KMS-11 (cell line): Measurements from ENCODE around the gene NGEF.

Experiments
- H2AFZ ChIP-seq: fragments of 200-600 bp; sonication (generic); 2 replicates; pipeline ENCODE4 v1.6.1; 2016; ENCODE audit warnings: antibody characterized with exemption, mixed run types, low read depth
- H3K27ac ChIP-seq: fragments of 200-600 bp; sonication (generic); 2 replicates; pipeline ENCODE4 v1.6.1; 2016; ENCODE audit warnings: mild to moderate bottlenecking, mixed run types
- H3K27me3 ChIP-seq: fragments of 200-600 bp; sonication (generic); 2 replicates; pipeline ENCODE4 v1.6.1; 2017; ENCODE audit warnings: mild to moderate bottlenecking, low read depth, mixed run types, moderate library complexity; ENCODE audit not compliant: insufficient read depth
- H3K36me3 ChIP-seq: fragments of 200-600 bp; sonication (generic); 2 replicates; pipeline ENCODE4 v1.6.1; 2017; ENCODE audit warnings: mild to moderate bottlenecking, mixed run types; ENCODE audit not compliant: insufficient read depth
- H3K4me1 ChIP-seq: fragments of 200-600 bp; sonication (generic); 2 replicates; pipeline ENCODE4 v1.6.1; 2016; ENCODE audit warnings: mild to moderate bottlenecking, low read depth, mixed run types; ENCODE audit not compliant: poor library complexity, severe bottlenecking
- H3K4me2 ChIP-seq: fragments of 200-600 bp; sonication (generic); 2 replicates; pipeline ENCODE4 v1.7.0; 2016; ENCODE audit warnings: mild to moderate bottlenecking, mixed run types
- H3K4me3 ChIP-seq: fragments of 200-600 bp; sonication (generic); IDR thresholded peaks from 2 replicates; pipeline ENCODE4 v1.6.1; 2017; ENCODE audit warnings: low read depth, low read length, mixed read lengths; ENCODE audit not compliant: insufficient read depth
- H3K79me2 ChIP-seq: fragments of 200-600 bp; sonication (generic); 2 replicates; pipeline ENCODE4 v1.6.1; 2016; ENCODE audit warnings: low read depth, mixed run types; ENCODE audit not compliant: insufficient read depth
- H3K9ac ChIP-seq: fragments of 200-600 bp; sonication (generic); 2 replicates; pipeline ENCODE4 v1.6.1; 2016; ENCODE audit warnings: mild to moderate bottlenecking, mixed run types
- H4K20me1 ChIP-seq: fragments of 200-600 bp; sonication (generic); 2 replicates; pipeline ENCODE4 v1.6.1; 2016; ENCODE audit warnings: mild to moderate bottlenecking, mixed run types; ENCODE audit not compliant: insufficient read depth
- TF ChIP-seq, protein P1 (sequence below): fragments of 200-600 bp; sonication (generic); conservative IDR thresholded peaks from 2 replicates; pipeline ENCODE4 v1.6.1; 2017; ENCODE audit warnings: low read depth, mild to moderate bottlenecking, antibody characterized with exemption, low read length, moderate library complexity, mixed read lengths

Gene NGEF

DNA sequence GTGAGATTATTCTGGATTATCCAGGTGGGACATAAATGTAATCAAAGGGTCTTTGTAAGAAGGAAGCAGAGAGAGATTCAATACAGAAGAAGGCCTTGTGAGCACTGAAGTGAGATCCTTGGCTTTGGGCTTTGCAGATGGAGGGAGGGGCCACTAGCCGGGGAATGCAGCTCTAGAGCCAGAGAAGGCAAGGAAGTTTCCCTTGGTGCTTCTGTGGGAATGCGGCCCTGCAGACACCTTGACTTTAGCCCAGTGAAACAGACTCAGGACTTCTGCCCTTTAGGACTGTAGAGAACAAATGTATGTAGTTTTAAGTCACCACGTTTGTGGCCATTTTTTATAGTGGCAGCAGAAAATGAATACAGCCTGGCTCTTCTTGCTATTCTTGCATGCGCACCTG lies 27.5 kb upstream of the NGEF start:
- TF ChIP-seq, protein P1, sequence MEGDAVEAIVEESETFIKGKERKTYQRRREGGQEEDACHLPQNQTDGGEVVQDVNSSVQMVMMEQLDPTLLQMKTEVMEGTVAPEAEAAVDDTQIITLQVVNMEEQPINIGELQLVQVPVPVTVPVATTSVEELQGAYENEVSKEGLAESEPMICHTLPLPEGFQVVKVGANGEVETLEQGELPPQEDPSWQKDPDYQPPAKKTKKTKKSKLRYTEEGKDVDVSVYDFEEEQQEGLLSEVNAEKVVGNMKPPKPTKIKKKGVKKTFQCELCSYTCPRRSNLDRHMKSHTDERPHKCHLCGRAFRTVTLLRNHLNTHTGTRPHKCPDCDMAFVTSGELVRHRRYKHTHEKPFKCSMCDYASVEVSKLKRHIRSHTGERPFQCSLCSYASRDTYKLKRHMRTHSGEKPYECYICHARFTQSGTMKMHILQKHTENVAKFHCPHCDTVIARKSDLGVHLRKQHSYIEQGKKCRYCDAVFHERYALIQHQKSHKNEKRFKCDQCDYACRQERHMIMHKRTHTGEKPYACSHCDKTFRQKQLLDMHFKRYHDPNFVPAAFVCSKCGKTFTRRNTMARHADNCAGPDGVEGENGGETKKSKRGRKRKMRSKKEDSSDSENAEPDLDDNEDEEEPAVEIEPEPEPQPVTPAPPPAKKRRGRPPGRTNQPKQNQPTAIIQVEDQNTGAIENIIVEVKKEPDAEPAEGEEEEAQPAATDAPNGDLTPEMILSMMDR, result no peak
- no peaks in the 10 kb centered on the region for H3K27me3 ChIP-seq
- H3K4me2 ChIP-seq, result no peak overlapping the region

DNA sequence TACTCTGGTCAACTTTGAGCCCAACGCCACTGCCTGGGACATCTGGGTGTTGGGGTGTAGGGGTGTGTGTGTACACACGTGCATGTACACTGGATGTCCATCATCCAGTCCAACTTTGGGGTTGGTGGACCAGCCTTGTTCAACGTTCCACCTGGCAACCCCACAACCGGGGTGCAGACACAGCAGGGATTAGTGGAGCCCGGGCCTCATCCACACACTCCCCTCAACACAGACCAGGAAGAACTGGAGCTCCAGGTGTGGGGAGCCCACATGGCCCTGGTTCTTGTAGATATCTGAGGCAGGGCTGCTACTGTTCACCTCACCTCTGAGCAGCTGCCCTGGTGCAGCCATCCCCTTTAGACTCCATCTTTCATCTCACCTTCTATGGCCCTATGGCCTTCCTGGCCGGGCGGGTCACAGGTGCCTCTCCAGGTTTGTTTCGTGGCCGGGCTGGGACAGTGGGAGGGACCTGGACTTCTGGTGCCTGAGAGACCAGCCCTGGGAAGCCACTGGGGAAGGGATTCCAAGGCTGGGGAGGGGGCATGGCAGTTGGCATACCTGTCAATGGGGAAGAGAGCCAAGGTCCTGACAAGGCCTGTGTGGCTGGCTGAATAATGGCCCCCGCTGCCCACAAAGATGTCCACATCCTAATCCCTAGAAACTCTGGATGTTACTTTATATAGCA lies 26.9 kb upstream of the NGEF start:
- Histone ChIP-seq H3K27me3 (no peaks in the 10 kb centered on the region), H3K4me2 (no peak overlapping the region), H3K4me1 (no peaks in the 10 kb centered on the region), H3K9ac (no peak overlapping the region), H3K79me2 (no peaks in the 10 kb centered on the region), H2AFZ (no peak overlapping the region), H3K36me3 (no peaks in the 10 kb centered on the region), H3K27ac (no peak overlapping the region), H4K20me1 (no peaks in the 10 kb centered on the region), H3K4me3 (no peak overlapping the region)
- TF ChIP-seq, protein P1, result no peak

More for the DNA sequence above, 27.5 kb upstream of the NGEF start:
- no peak overlapping the region for H3K27ac ChIP-seq
- no peaks in the 10 kb centered on the region for H4K20me1 ChIP-seq
- H3K36me3 ChIP-seq, result no peaks in the 10 kb centered on the region
- no peak overlapping the region for H3K4me3 ChIP-seq
- no peaks in the 10 kb centered on the region for H3K4me1 ChIP-seq
- no peaks in the 10 kb centered on the region for H3K79me2 ChIP-seq
- no peak overlapping the region for H2AFZ ChIP-seq
- H3K9ac ChIP-seq, result no peak overlapping the region

GRCh38 chr2:233039212-233039845 lies 26.3 kb upstream of the NGEF start:
- no peak overlapping the region for H3K4me2 ChIP-seq
- no peak overlapping the region for H3K4me3 ChIP-seq
- no peaks in the 10 kb centered on the region for H3K4me1 ChIP-seq
- no peaks in the 10 kb centered on the region for H3K36me3 ChIP-seq
- no peak overlapping the region for H2AFZ ChIP-seq
- no peaks in the 10 kb centered on the region for H4K20me1 ChIP-seq
- H3K9ac ChIP-seq, result no peak overlapping the region
- no peaks in the 10 kb centered on the region for H3K79me2 ChIP-seq
- TF ChIP-seq, protein P1, result no peak
- H3K27me3 ChIP-seq, result no peaks in the 10 kb centered on the region
- H3K27ac ChIP-seq, result no peak overlapping the region

GRCh38 chr2:233037078-233037477 lies 24.0 kb upstream of the NGEF start:
- H3K4me2 ChIP-seq, result no peak overlapping the region
- no peak overlapping the region for H3K4me3 ChIP-seq
- TF ChIP-seq, protein P1, result no peak
- H3K27ac ChIP-seq, result no peak overlapping the region
- no peaks in the 10 kb centered on the region for H3K36me3 ChIP-seq
- H3K9ac ChIP-seq, result no peak overlapping the region
- no peaks in the 10 kb centered on the region for H3K27me3 ChIP-seq
- H2AFZ ChIP-seq, result no peak overlapping the region
- no peaks in the 10 kb centered on the region for H4K20me1 ChIP-seq
- no peaks in the 10 kb centered on the region for H3K79me2 ChIP-seq
- H3K4me1 ChIP-seq, result no peaks in the 10 kb centered on the region
